Transverse colon (tissue), 4 donors: ENCODE results near the gene SYCP2.

Experiments used
- CTCF ChIP-seq, 5 experiments: fragments of 200-600 bp in 3 of 5; fragments of 450-650 bp in 2 of 5; sonication (generic) in 3 of 5; IDR thresholded peaks; 1 replicate in 2 of 5; 2 replicates in 3 of 5; pipeline ENCODE4 v1.5.1; 2016 to 2017; ENCODE audit warnings: antibody characterized with exemption in 5 of 5, inconsistent platforms in 3 of 5, mild to moderate bottlenecking in 2 of 5, moderate library complexity in 1 of 5
- POLR2AphosphoS5 ChIP-seq, 3 donors: sonication (generic); formaldehyde crosslinking; IDR thresholded peaks; one replicate each; pipeline ENCODE4 v1.6.1; 2016; ENCODE audit warnings: antibody characterized with exemption in 3 of 3

GRCh38 chr20:59931511-59932312 lies 1.7 kb downstream of the SYCP2 start:
- TF ChIP-seq CTCF (IDR thresholded peaks at IDR 0.05) = no peak
- TF ChIP-seq POLR2AphosphoS5 (IDR thresholded peaks at IDR 0.05) = no peak
